ENCODE results near the gene KLF17.

- no peak for TF ChIP-seq REST (IDR thresholded peaks at IDR 0.05; ENCODE audit: low read depth)
- no peak for TF ChIP-seq USF1 (IDR thresholded peaks at IDR 0.05)
- TF ChIP-seq TEAD4 (IDR thresholded peaks at IDR 0.05), result no peak
- TF ChIP-seq RAD21 (IDR thresholded peaks at IDR 0.05; ENCODE audit: low read depth), result no peak
- TF ChIP-seq TCF12 (IDR thresholded peaks at IDR 0.05; ENCODE audit: low read depth), result no peak
- no peak for TF ChIP-seq CEBPB (IDR thresholded peaks at IDR 0.05)
- TF ChIP-seq ZBTB7A (IDR thresholded peaks at IDR 0.05; ENCODE audit: low read depth), result no peak
- no peak for TF ChIP-seq MAX (IDR thresholded peaks at IDR 0.05)
- TF ChIP-seq EP300 (IDR thresholded peaks at IDR 0.05; ENCODE audit: borderline replicate concordance), result no peak
- no peak for TF ChIP-seq FOXM1 (IDR thresholded peaks at IDR 0.05; ENCODE audit: borderline replicate concordance, low read depth)
- TF ChIP-seq YY1 (IDR thresholded peaks at IDR 0.05; ENCODE audit: low read depth), result no peak
- no peak for TF ChIP-seq EGR1 (IDR thresholded peaks at IDR 0.05)
Observed at GRCh38 chr1:44078104-44078503, 40.5 kb upstream of the KLF17 start.
